ENCODE data around the gene DSG3.

- TF ChIP-seq CTCF (IDR thresholded peaks at IDR 0.05) (no peak), POLR2AphosphoS5 (IDR thresholded peaks at IDR 0.05) (no peak), POLR2A (IDR thresholded peaks at IDR 0.05) (no peak)
Measured at GRCh38 chr18:31492671-31493070, 45.1 kb downstream of the DSG3 start.
